Measurements from ENCODE around the gene ACADSB. TPM values are rescaled to one million over a fixed set of nuclear protein-coding genes. Genes with fewer than 3 reads are reported as not detected.

Gene ACADSB
- total and polyA plus RNA-seq, 10 of the 15 experiments (the other 5 are each of a cell fraction or from before 2014, with no cell fraction given): 10.8 to 24.0 (median 15.0) TPM

- Histone ChIP-seq H3K9me3 (replicated peaks; ENCODE audit: control insufficient read depth, insufficient read depth, low read length) (no peaks in the 10 kb centered on the region; the same call in 2 of the 3 replicates), H3K4me1 (ENCODE audit: control insufficient read depth, insufficient read depth, low read length) (no peaks in the 10 kb centered on the region; the same call in 1 of the 2 replicates), H2AFZ (ENCODE audit: control insufficient read depth, low read depth, low read length) (no peak overlapping the region), H3K36me3 (ENCODE audit: control insufficient read depth in 2 of 2, insufficient read depth in 2 of 2, low read length in 1 of 2) (no peaks in the 10 kb centered on the region), H3K27me3 (replicated peaks in 1 of 2; ENCODE audit: control insufficient read depth in 2 of 2, insufficient read depth in 2 of 2, low read length in 1 of 2) (no peaks in the 10 kb centered on the region; a peak in 2 of 4 replicates), H3K9ac (ENCODE audit: control insufficient read depth, insufficient read depth, low read length) (no peak overlapping the region), H3K79me2 (ENCODE audit: control insufficient read depth, insufficient read depth, low read length) (no peaks in the 10 kb centered on the region), H3K4me2 (ENCODE audit: control insufficient read depth, insufficient read depth) (no peak overlapping the region), H4K20me1 (ENCODE audit: control insufficient read depth, insufficient read depth) (no peaks in the 10 kb centered on the region), H3K27ac (ENCODE audit: control insufficient read depth, insufficient read depth) (no peak overlapping the region), H3K4me3 (no peak overlapping the region)
- no peak for ATAC-seq
- ChIA-PET RAD21 (ENCODE audit: unreplicated experiment) (no interaction called here), SMC1A (ENCODE audit: uncharacterized antibody, unreplicated experiment) (no interaction called here), POLR2A (no interaction called here), CTCF (no interaction called here)
- TF ChIP-seq BCL11A (IDR thresholded peaks at IDR 0.05; ENCODE audit: low read depth, low read length) (no peak), CREB1 (IDR thresholded peaks at IDR 0.05; ENCODE audit: low read depth) (no peak), KLF5 (IDR thresholded peaks at IDR 0.05; ENCODE audit: partially characterized antibody) (no peak), KDM1A (IDR thresholded peaks at IDR 0.05; ENCODE audit: borderline replicate concordance) (no peak), HCFC1 (IDR thresholded peaks at IDR 0.05; ENCODE audit: low read length) (no peak), ASH2L (IDR thresholded peaks at IDR 0.05; ENCODE audit: borderline replicate concordance, low read depth) (no peak), PKNOX1 (IDR thresholded peaks at IDR 0.05) (no peak), STAT1 (conservative IDR thresholded peaks at IDR 0.05) (no peak), SIX5 (IDR thresholded peaks at IDR 0.05; ENCODE audit: low read depth, low read length, severe bottlenecking) (no peak), SREBF2 (IDR thresholded peaks at IDR 0.05; ENCODE audit: low read length) (no peak), NR2C2 (IDR thresholded peaks at IDR 0.05; ENCODE audit: borderline replicate concordance, control insufficient read depth, insufficient read length, low read depth) (no peak), CHD4 (IDR thresholded peaks at IDR 0.05) (no peak), KAT2A (conservative IDR thresholded peaks at IDR 0.05; ENCODE audit: control insufficient read depth, low read depth, low read length) (no peak), MLLT1 (IDR thresholded peaks at IDR 0.05) (no peak)
- TF ChIP-seq, protein P1, sequence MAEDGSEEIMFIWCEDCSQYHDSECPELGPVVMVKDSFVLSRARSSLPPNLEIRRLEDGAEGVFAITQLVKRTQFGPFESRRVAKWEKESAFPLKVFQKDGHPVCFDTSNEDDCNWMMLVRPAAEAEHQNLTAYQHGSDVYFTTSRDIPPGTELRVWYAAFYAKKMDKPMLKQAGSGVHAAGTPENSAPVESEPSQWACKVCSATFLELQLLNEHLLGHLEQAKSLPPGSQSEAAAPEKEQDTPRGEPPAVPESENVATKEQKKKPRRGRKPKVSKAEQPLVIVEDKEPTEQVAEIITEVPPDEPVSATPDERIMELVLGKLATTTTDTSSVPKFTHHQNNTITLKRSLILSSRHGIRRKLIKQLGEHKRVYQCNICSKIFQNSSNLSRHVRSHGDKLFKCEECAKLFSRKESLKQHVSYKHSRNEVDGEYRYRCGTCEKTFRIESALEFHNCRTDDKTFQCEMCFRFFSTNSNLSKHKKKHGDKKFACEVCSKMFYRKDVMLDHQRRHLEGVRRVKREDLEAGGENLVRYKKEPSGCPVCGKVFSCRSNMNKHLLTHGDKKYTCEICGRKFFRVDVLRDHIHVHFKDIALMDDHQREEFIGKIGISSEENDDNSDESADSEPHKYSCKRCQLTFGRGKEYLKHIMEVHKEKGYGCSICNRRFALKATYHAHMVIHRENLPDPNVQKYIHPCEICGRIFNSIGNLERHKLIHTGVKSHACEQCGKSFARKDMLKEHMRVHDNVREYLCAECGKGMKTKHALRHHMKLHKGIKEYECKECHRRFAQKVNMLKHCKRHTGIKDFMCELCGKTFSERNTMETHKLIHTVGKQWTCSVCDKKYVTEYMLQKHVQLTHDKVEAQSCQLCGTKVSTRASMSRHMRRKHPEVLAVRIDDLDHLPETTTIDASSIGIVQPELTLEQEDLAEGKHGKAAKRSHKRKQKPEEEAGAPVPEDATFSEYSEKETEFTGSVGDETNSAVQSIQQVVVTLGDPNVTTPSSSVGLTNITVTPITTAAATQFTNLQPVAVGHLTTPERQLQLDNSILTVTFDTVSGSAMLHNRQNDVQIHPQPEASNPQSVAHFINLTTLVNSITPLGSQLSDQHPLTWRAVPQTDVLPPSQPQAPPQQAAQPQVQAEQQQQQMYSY (CRISPR knock-in tag; IDR thresholded peaks at IDR 0.05): no peak
- TF ChIP-seq, protein P2, sequence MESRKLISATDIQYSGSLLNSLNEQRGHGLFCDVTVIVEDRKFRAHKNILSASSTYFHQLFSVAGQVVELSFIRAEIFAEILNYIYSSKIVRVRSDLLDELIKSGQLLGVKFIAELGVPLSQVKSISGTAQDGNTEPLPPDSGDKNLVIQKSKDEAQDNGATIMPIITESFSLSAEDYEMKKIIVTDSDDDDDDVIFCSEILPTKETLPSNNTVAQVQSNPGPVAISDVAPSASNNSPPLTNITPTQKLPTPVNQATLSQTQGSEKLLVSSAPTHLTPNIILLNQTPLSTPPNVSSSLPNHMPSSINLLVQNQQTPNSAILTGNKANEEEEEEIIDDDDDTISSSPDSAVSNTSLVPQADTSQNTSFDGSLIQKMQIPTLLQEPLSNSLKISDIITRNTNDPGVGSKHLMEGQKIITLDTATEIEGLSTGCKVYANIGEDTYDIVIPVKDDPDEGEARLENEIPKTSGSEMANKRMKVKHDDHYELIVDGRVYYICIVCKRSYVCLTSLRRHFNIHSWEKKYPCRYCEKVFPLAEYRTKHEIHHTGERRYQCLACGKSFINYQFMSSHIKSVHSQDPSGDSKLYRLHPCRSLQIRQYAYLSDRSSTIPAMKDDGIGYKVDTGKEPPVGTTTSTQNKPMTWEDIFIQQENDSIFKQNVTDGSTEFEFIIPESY (IDR thresholded peaks at IDR 0.05): no peak
- in situ Hi-C loops (cut with MboI) (no loop called here), intact Hi-C loops (cut with micrococcal nuclease; ENCODE audit: unreplicated experiment) (no loop called here)
- FAIRE-seq: no peak
- 0% methylated on average over 2 of the region's 2 CpGs for WGBS (ENCODE audit: insufficient coverage, insufficient replicate concordance, low lambda C conversion rate, missing lambda C conversion rate)
- no TSS peak for BruUV-seq (replicated peaks)
- no peak for DNase-seq (ENCODE audit: low read depth, low spot score)
Measured at GRCh38 chr10:123102673-123103072, 93.9 kb downstream of the ACADSB start.
